GM12878 (cell line): Measurements from ENCODE around the gene STARD3. TPM values are rescaled to one million over a fixed set of nuclear protein-coding genes. Genes with fewer than 3 reads are reported as not detected.

Experiments used
- BCL3 ChIP-seq: IDR thresholded peaks from 2 replicates; pipeline ENCODE4 v1.6.1; 2011; ENCODE audit warnings: borderline replicate concordance, low read depth, mild to moderate bottlenecking, moderate library complexity, low read length; ENCODE audit not compliant: insufficient read depth, poor library complexity, severe bottlenecking
- CBFB ChIP-seq: IDR thresholded peaks from 2 replicates; pipeline ENCODE4 v1.6.1; 2016; ENCODE audit warnings: antibody characterized with exemption, low read depth
- E2F4 ChIP-seq: IDR thresholded peaks from 2 replicates; pipeline ENCODE4 v1.6.1; 2012; ENCODE audit warnings: low read depth, low read length, improper control_type of control experiment
- EED ChIP-seq: sonication (generic); IDR thresholded peaks from 2 replicates; pipeline ENCODE4 v1.6.1; 2016; ENCODE audit warnings: antibody characterized with exemption, low read depth
- FOXM1 ChIP-seq: IDR thresholded peaks from 2 replicates; pipeline ENCODE4 v1.6.1; 2012; ENCODE audit warnings: low read depth, mild to moderate bottlenecking, inconsistent platforms, low read length, moderate library complexity
- HDAC2 ChIP-seq: fragments of 200-600 bp; sonication (generic); IDR thresholded peaks from 2 replicates; pipeline ENCODE4 v1.6.1; 2017
- KAT2A ChIP-seq: conservative IDR thresholded peaks from 2 replicates; pipeline ENCODE4 v1.6.1; 2011; ENCODE audit warnings: low read depth, low read length; ENCODE audit not compliant: control insufficient read depth
- KDM1A ChIP-seq: fragments of 200-600 bp; sonication (generic); IDR thresholded peaks from 2 replicates; pipeline ENCODE4 v1.6.1; 2016; ENCODE audit warnings: borderline replicate concordance
- MYC ChIP-seq: IDR thresholded peaks from 2 replicates; pipeline ENCODE4 v1.6.1; 2011; ENCODE audit warnings: mild to moderate bottlenecking, low read length, moderate library complexity, inconsistent platforms; ENCODE audit not compliant: insufficient read depth, insufficient replicate concordance, insufficient read length, severe bottlenecking
- PRDM15 ChIP-seq: fragments of 450-650 bp; formaldehyde crosslinking; IDR thresholded peaks from 2 replicates; pipeline ENCODE4 v1.4.0; 2020; ENCODE audit warnings: mild to moderate bottlenecking, moderate library complexity
- RCOR1 ChIP-seq: conservative IDR thresholded peaks from 2 replicates; pipeline ENCODE4 v1.6.1; 2012; ENCODE audit warnings: low read depth, low read length, improper control_type of control experiment
- SIX5 ChIP-seq: IDR thresholded peaks from 2 replicates; pipeline ENCODE4 v1.6.1; 2011; ENCODE audit warnings: mild to moderate bottlenecking, low read depth, low read length, moderate library complexity; ENCODE audit not compliant: severe bottlenecking
- SMAD5 ChIP-seq: IDR thresholded peaks from 2 replicates; pipeline ENCODE4 v1.6.1; 2016; ENCODE audit warnings: antibody characterized with exemption, low read depth
- SP1 ChIP-seq: IDR thresholded peaks from one replicate; pipeline ENCODE4 v1.6.1; 2011; ENCODE audit warnings: low read depth, low read length
- TBL1XR1 ChIP-seq: IDR thresholded peaks from 2 replicates; pipeline ENCODE4 v1.6.1; 2012; ENCODE audit warnings: low read depth, low read length, improper control_type of control experiment
- TCF7 ChIP-seq: IDR thresholded peaks from 2 replicates; pipeline ENCODE4 v1.6.1; 2014; ENCODE audit warnings: antibody characterized with exemption, borderline replicate concordance
- ZBTB4 ChIP-seq: fragments of 450-650 bp; formaldehyde crosslinking; IDR thresholded peaks from 2 replicates; pipeline ENCODE4 v1.4.0; 2022; ENCODE audit warnings: mild to moderate bottlenecking, moderate library complexity
- ZSCAN29 ChIP-seq: fragments of 450-650 bp; IDR thresholded peaks from 2 replicates; pipeline ENCODE4 v1.6.1; 2017; ENCODE audit warnings: mild to moderate bottlenecking, moderate library complexity
- polyA plus RNA-seq, 11 experiments: library from polyadenylated mRNA; depleted of rRNA in 4 of 11; unstranded in 6 of 11; stranded (reverse) in 5 of 11; fragments of >200 nt; fragmentation: Nextera tagmentation in 4 of 11; fragmentation: Illumina TruSeq in 1 of 11; extraction: Ambion mirVana in 4 of 11; extraction: Trizol in 1 of 11; gene quantifications; 1 replicate in 1 of 11; 2 replicates in 10 of 11; pipeline versions ENCODE4 v1.2.1 to v1.2.3, GENCODE V29; 2011 to 2016; ENCODE audit warnings: inconsistent platforms in 2 of 11, missing spikeins in 2 of 11, low read depth in 1 of 11
- total RNA-seq, 4 experiments: library from RNA; depleted of rRNA in 3 of 4; stranded (reverse); fragments of >200 nt in 3 of 4; fragmentation: Illumina TruSeq in 1 of 4; extraction: Trizol in 1 of 4; gene quantifications; 2 replicates each; pipeline versions ENCODE4 v1.2.1 to v1.2.3, GENCODE V29; 2013 to 2021

STARD3 gene
- total and polyA plus RNA-seq, 10 of the 15 experiments (the other 5 are each of a cell fraction or from before 2014, with no cell fraction given), result 0.08 to 62.7 (median 27.5) TPM

GRCh38 chr17:39687546-39688474 lies 50.9 kb downstream of the STARD3 start, which contains the start of gene PGAP3 (continued):
- TF ChIP-seq PRDM15, result no peak
- no peak for TF ChIP-seq ZBTB4 (CRISPR knock-in tag)
- no peak for TF ChIP-seq TCF7
- no peak for TF ChIP-seq FOXM1
- TF ChIP-seq EED, result no peak
- 0 out of 2 replicates have a peak, but pooled peaks have one; percentile 51 for TF ChIP-seq SMAD5
- TF ChIP-seq SIX5, result peak; percentile 58
- TF ChIP-seq SP1, result peak; percentile 64
- no peak for TF ChIP-seq BCL3
- TF ChIP-seq KDM1A, result no peak
- TF ChIP-seq RCOR1, result no peak
- no peak for TF ChIP-seq HDAC2
- TF ChIP-seq CBFB, result no peak; the same call in 1 of the 2 replicates
- TF ChIP-seq TBL1XR1, result peak; percentile 12; the same call in 1 of the 2 replicates
- TF ChIP-seq MYC, result no peak
- TF ChIP-seq E2F4, result no peak
- TF ChIP-seq KAT2A, result no peak
- peak; percentile 81 for TF ChIP-seq ZSCAN29
